Measurements from ENCODE around the gene TNRC6C. TPM values are rescaled to one million over a fixed set of nuclear protein-coding genes. Genes with fewer than 3 reads are reported as not detected.

The TNRC6C gene
- total and polyA plus RNA-seq, 2 of the 13 experiments (the other 11 are each of a cell fraction or from before 2014, with no cell fraction given), result 0.66 to 4.9 TPM

DNA sequence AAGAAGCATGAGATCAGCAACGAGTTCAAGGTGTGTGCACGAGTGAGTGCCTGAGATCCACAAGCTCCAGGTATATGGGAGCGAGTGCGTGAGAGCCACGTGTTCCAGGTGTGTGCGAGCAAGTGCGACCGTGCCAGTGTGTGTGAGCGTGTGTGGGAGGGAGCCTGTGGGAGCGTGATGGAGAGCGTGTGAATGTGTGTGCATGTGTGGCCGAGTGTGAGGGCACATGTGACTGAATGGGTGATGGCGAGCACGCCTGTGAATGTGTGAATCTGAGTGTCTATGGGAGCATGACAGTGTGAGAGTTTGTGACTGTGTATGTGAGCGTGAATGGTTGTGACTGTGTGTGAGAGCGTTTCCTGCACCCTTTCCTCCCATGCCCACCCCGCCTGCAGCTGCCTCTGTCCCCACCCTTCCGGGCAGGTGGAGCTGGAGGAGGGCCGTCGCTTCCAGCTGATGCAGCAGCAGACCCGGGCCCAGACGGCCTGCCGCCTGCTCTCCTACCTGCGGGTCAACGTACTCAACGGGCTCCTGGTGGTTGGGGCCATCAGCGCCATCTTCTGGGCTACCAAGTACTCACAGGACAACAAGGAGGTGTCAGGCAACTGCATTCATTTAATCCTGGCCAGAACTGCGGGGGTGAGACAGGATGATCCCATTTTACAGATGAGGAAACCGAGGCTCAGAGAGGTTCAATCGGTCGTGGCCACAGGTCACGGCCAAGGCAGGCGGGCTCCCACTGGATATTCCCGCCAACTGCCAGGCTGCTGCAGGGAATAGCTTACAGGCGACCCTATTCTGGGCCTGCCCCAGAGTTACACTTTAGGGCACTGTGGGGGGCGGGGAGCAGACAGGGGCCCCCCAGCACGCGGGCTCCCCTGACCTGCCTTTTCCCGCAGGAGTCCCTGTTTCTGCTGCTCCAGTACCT, 175.7 kb downstream of the TNRC6C start (continued):
- TF ChIP-seq, protein P1, sequence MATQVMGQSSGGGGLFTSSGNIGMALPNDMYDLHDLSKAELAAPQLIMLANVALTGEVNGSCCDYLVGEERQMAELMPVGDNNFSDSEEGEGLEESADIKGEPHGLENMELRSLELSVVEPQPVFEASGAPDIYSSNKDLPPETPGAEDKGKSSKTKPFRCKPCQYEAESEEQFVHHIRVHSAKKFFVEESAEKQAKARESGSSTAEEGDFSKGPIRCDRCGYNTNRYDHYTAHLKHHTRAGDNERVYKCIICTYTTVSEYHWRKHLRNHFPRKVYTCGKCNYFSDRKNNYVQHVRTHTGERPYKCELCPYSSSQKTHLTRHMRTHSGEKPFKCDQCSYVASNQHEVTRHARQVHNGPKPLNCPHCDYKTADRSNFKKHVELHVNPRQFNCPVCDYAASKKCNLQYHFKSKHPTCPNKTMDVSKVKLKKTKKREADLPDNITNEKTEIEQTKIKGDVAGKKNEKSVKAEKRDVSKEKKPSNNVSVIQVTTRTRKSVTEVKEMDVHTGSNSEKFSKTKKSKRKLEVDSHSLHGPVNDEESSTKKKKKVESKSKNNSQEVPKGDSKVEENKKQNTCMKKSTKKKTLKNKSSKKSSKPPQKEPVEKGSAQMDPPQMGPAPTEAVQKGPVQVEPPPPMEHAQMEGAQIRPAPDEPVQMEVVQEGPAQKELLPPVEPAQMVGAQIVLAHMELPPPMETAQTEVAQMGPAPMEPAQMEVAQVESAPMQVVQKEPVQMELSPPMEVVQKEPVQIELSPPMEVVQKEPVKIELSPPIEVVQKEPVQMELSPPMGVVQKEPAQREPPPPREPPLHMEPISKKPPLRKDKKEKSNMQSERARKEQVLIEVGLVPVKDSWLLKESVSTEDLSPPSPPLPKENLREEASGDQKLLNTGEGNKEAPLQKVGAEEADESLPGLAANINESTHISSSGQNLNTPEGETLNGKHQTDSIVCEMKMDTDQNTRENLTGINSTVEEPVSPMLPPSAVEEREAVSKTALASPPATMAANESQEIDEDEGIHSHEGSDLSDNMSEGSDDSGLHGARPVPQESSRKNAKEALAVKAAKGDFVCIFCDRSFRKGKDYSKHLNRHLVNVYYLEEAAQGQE (IDR thresholded peaks at IDR 0.05; ENCODE audit: borderline replicate concordance in 1 of 2, low read depth in 1 of 2, low read length in 2 of 2), result no peak
- TF ChIP-seq ZNF788 (CRISPR knock-in tag; IDR thresholded peaks at IDR 0.05; ENCODE audit: borderline replicate concordance) (peak; percentile 80), ZNF256 (CRISPR knock-in tag; conservative IDR thresholded peaks at IDR 0.05) (no peak), RFX5 (IDR thresholded peaks at IDR 0.05; ENCODE audit: low read depth, low read length) (no peak), ZNF331 (CRISPR knock-in tag; IDR thresholded peaks at IDR 0.05) (peak; percentile 40; the same call in 1 of the 2 replicates), TBP (CRISPR knock-in tag; IDR thresholded peaks at IDR 0.05) (0 out of 2 replicates have a peak, but pooled peaks have one; percentile 41), NR3C1 (CRISPR knock-in tag; IDR thresholded peaks at IDR 0.05) (no peak), TEAD3 (CRISPR knock-in tag; optimal IDR thresholded peaks at IDR 0.05; ENCODE audit: borderline replicate concordance) (peak; percentile 66), ZNF282 (IDR thresholded peaks at IDR 0.05; ENCODE audit: partially characterized antibody) (no peak), MAFG (CRISPR knock-in tag; IDR thresholded peaks at IDR 0.05) (no peak), SCMH1 (CRISPR knock-in tag; IDR thresholded peaks at IDR 0.05; ENCODE audit: borderline replicate concordance) (no peak), ZNF33A (CRISPR knock-in tag; IDR thresholded peaks at IDR 0.05; ENCODE audit: borderline replicate concordance) (no peak), NFIB (CRISPR knock-in tag; IDR thresholded peaks at IDR 0.05; ENCODE audit: borderline replicate concordance) (no peak), ZNF317 (CRISPR knock-in tag; IDR thresholded peaks at IDR 0.05) (no peak), ZNF644 (CRISPR knock-in tag; IDR thresholded peaks at IDR 0.05; ENCODE audit: low read depth) (no peak), MIER3 (CRISPR knock-in tag; IDR thresholded peaks at IDR 0.05; ENCODE audit: borderline replicate concordance) (peak; percentile 60; the same call in 1 of the 2 replicates)
- TF ChIP-seq, protein P2, sequence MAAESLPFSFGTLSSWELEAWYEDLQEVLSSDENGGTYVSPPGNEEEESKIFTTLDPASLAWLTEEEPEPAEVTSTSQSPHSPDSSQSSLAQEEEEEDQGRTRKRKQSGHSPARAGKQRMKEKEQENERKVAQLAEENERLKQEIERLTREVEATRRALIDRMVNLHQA (CRISPR knock-in tag; IDR thresholded peaks at IDR 0.05), result no peak
- TF ChIP-seq, protein P3, sequence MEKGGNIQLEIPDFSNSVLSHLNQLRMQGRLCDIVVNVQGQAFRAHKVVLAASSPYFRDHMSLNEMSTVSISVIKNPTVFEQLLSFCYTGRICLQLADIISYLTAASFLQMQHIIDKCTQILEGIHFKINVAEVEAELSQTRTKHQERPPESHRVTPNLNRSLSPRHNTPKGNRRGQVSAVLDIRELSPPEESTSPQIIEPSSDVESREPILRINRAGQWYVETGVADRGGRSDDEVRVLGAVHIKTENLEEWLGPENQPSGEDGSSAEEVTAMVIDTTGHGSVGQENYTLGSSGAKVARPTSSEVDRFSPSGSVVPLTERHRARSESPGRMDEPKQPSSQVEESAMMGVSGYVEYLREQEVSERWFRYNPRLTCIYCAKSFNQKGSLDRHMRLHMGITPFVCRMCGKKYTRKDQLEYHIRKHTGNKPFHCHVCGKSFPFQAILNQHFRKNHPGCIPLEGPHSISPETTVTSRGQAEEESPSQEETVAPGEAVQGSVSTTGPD (CRISPR knock-in tag; IDR thresholded peaks at IDR 0.05), result no peak
- TF ChIP-seq, protein P4, sequence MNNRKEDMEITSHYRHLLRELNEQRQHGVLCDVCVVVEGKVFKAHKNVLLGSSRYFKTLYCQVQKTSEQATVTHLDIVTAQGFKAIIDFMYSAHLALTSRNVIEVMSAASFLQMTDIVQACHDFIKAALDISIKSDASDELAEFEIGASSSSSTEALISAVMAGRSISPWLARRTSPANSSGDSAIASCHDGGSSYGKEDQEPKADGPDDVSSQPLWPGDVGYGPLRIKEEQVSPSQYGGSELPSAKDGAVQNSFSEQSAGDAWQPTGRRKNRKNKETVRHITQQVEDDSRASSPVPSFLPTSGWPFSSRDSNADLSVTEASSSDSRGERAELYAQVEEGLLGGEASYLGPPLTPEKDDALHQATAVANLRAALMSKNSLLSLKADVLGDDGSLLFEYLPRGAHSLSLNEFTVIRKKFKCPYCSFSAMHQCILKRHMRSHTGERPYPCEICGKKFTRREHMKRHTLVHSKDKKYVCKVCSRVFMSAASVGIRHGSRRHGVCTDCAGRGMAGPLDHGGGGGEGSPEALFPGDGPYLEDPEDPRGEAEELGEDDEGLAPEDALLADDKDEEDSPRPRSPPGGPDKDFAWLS (CRISPR knock-in tag; IDR thresholded peaks at IDR 0.05; ENCODE audit: borderline replicate concordance), result no peak
- TF ChIP-seq, protein P5, sequence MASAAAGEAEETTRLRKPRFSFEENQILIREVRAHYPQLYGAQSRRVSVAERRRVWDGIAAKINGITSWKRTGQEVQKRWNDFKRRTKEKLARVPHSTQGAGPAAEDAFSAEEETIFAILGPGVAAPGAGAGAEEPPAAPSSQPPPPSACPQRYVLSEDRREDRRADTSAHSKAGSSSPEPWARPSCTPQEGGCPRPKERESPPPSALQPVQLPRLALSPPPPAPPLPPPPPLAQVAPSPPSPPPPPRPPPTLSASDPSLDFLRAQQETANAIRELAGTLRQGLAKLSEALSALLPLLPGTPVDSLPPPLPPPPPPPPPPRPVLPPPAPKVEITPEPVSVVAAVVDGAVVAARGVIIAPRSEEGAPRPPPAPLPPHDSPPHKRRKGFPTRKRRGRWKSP (CRISPR knock-in tag; IDR thresholded peaks at IDR 0.05), result no peak
